HCT116 (cell line): ENCODE measurements around the gene KCNJ18. TPM values are rescaled to one million over a fixed set of nuclear protein-coding genes. Genes with fewer than 3 reads are reported as not detected.

Experiments used
- ATAC-seq: fragments of 200-7000 bp; cut with Tn5 transposase; 2 replicates; pipeline ENCODE4 v1.9.1; 2020; ENCODE audit warnings: mild to moderate bottlenecking, moderate library complexity
- BruUV-seq: library from RNA; stranded (reverse); fragments of 400-500 nt; replicated peaks from 2 replicates; lab custom pipeline; 2021; lab: Mats Ljungman, UMichigan
- CTCF ChIA-PET: fragments of 300-600 bp; sonication (Branson Sonifier 250); formaldehyde crosslinking; loops from one replicate; lab custom pipeline; 2021; ENCODE audit warnings: antibody characterized with exemption; lab: Charles Lee
- POLR2A ChIA-PET: fragments of 300-600, 350-600 bp; sonication (Branson Sonifier 250); formaldehyde crosslinking; loops from one replicate; lab custom pipeline; 2021; ENCODE audit warnings: antibody characterized with exemption; lab: Charles Lee
- RAD21 ChIA-PET, 2 experiments: fragments of 300-600 bp; sonication (Branson Sonifier 250); formaldehyde crosslinking; loops; one replicate each; lab custom pipeline; 2023; ENCODE audit warnings: low total read pairs in 2 of 2; ENCODE audit not compliant: uncharacterized antibody in 2 of 2, unreplicated experiment in 2 of 2, low non-redundant PET in 1 of 2; lab: Charles Lee
- DNase-seq: peaks from one replicate; pipeline ENCODE4 v3.0.0-alpha.2; 2010; ENCODE audit warnings: low read depth, low spot score
- H2AFZ ChIP-seq: fragments of 200-600 bp; shearing (Covaris generic), sonication (generic); 2 replicates; pipeline ENCODE4 v1.6.1; 2017; ENCODE audit warnings: low read depth, mixed run types, mixed read lengths, antibody characterized with exemption, low read length; ENCODE audit not compliant: poor library complexity, severe bottlenecking
- H3K27ac ChIP-seq: 2 replicates; pipeline ENCODE4 v1.5.1; 2012; ENCODE audit warnings: low read depth, low read length
- H3K27me3 ChIP-seq: fragments of 200-600 bp; sonication (generic); 2 replicates; pipeline ENCODE4 v1.6.1; 2016; ENCODE audit warnings: mixed run types, low read length, mixed read lengths; ENCODE audit not compliant: insufficient read depth
- H3K36me3 ChIP-seq, 2 experiments: fragments of 200-500 bp in 1 of 2; fragments of 200-600 bp in 1 of 2; sonication (Bioruptor generic) in 1 of 2; sonication (generic) in 1 of 2; 2 replicates each; pipeline versions ENCODE4 v1.5.1 to v1.6.1; 2014 to 2016; ENCODE audit warnings: low read length in 2 of 2, inconsistent platforms in 1 of 2, mixed read lengths in 1 of 2, mixed run types in 1 of 2; ENCODE audit not compliant: insufficient read depth in 2 of 2, control insufficient read depth in 1 of 2
- H3K4me1 ChIP-seq, 2 experiments: fragments of 200-600 bp in 1 of 2; sonication (generic) in 1 of 2; 2 replicates each; pipeline versions ENCODE4 v1.5.1 to v1.6.1; 2012 to 2017; ENCODE audit warnings: low read length in 2 of 2, inconsistent platforms in 1 of 2, mild to moderate bottlenecking in 1 of 2, mixed read lengths in 1 of 2, mixed run types in 1 of 2, moderate library complexity in 1 of 2; ENCODE audit not compliant: insufficient read depth in 2 of 2, control insufficient read depth in 1 of 2
- H3K4me2 ChIP-seq: fragments of 200-600 bp; sonication (generic); 2 replicates; pipeline ENCODE4 v1.6.1; 2017; ENCODE audit warnings: mixed run types, low read length, mixed read lengths
- H3K4me3 ChIP-seq, 2 experiments: fragments of 200-600 bp in 1 of 2; sonication (generic) in 1 of 2; replicated peaks in 1 of 2; 2 replicates each; pipeline ENCODE4 v1.5.1; 2011 to 2016; ENCODE audit warnings: low read length in 2 of 2, control low read depth in 1 of 2, low read depth in 1 of 2, mild to moderate bottlenecking in 1 of 2, mixed read lengths in 1 of 2, mixed run types in 1 of 2
- H3K79me2 ChIP-seq: fragments of 200-600 bp; sonication (generic); 2 replicates; pipeline ENCODE4 v1.6.1; 2017; ENCODE audit warnings: mild to moderate bottlenecking, mixed run types, low read length, moderate library complexity, mixed read lengths; ENCODE audit not compliant: insufficient read depth
- H3K9ac ChIP-seq: fragments of 200-600 bp; sonication (generic); 2 replicates; pipeline ENCODE4 v1.6.1; 2016; ENCODE audit warnings: low read length, mixed read lengths
- H3K9me2 ChIP-seq: fragments of 200-600 bp; sonication (generic), shearing (Covaris generic); 2 replicates; pipeline ENCODE4 v1.6.1; 2017; ENCODE audit warnings: mixed run types, mild to moderate bottlenecking, moderate library complexity; ENCODE audit not compliant: insufficient read depth
- H3K9me3 ChIP-seq, 2 experiments: fragments of 200-500 bp in 1 of 2; fragments of 200-600 bp in 1 of 2; sonication (Bioruptor generic) in 1 of 2; sonication (generic) in 1 of 2; 2 replicates each; pipeline ENCODE4 v1.6.1; 2014 to 2017; ENCODE audit warnings: low read length in 2 of 2, mixed read lengths in 2 of 2, inconsistent platforms in 1 of 2, low read depth in 1 of 2, mild to moderate bottlenecking in 1 of 2, mixed run types in 1 of 2, moderate library complexity in 1 of 2; ENCODE audit not compliant: control insufficient read depth in 1 of 2, insufficient read depth in 1 of 2
- H4K20me1 ChIP-seq: fragments of 200-600 bp; sonication (generic), shearing (Covaris generic); 2 replicates; pipeline ENCODE4 v1.6.1; 2017; ENCODE audit warnings: mixed run types, mild to moderate bottlenecking, moderate library complexity; ENCODE audit not compliant: insufficient read depth
- CEBPB ChIP-seq: IDR thresholded peaks from 2 replicates; pipeline ENCODE4 v1.6.1; 2012; ENCODE audit warnings: low read depth
- POLR2A ChIP-seq: IDR thresholded peaks from 2 replicates; pipeline ENCODE4 v1.7.0; 2011; ENCODE audit warnings: borderline replicate concordance; ENCODE audit not compliant: insufficient read depth, insufficient read length; ENCODE audit errors: extremely low read depth
- RAD21 ChIP-seq: IDR thresholded peaks from 2 replicates; pipeline ENCODE4 v1.6.1; 2012; ENCODE audit warnings: low read depth, mild to moderate bottlenecking
- REST ChIP-seq: IDR thresholded peaks from 2 replicates; pipeline ENCODE4 v1.6.1; 2012; ENCODE audit warnings: low read depth
- SIN3A ChIP-seq: IDR thresholded peaks from 2 replicates; pipeline ENCODE4 v1.6.1; 2012; ENCODE audit warnings: low read depth
- SP1 ChIP-seq: IDR thresholded peaks from 2 replicates; pipeline ENCODE4 v1.6.1; 2012; ENCODE audit warnings: low read depth
- SRF ChIP-seq: IDR thresholded peaks from 2 replicates; pipeline ENCODE4 v1.6.1; 2012; ENCODE audit warnings: low read depth
- TCF7L2 ChIP-seq: IDR thresholded peaks from 2 replicates; pipeline ENCODE4 v1.7.0; 2011; ENCODE audit warnings: borderline replicate concordance, inconsistent platforms; ENCODE audit not compliant: insufficient read depth, insufficient read length; ENCODE audit errors: extremely low read depth
- YY1 ChIP-seq: IDR thresholded peaks from 2 replicates; pipeline ENCODE4 v1.6.1; 2011; ENCODE audit warnings: low read length, low read depth, moderate library complexity, mild to moderate bottlenecking; ENCODE audit not compliant: insufficient replicate concordance; ENCODE audit errors: extremely low read depth
- ZNF274 ChIP-seq: fragments of 200-500 bp; sonication (Bioruptor generic); IDR thresholded peaks from 2 replicates; pipeline ENCODE4 v1.6.1; 2014; ENCODE audit warnings: mild to moderate bottlenecking, low read depth, low read length, inconsistent platforms
- intact Hi-C: fragments of 100-400 bp; cut with micrococcal nuclease; formaldehyde crosslinking; loops from 2 replicates; pipeline ENCODE4 v1.10.0; 2022
- total RNA-seq: library from RNA; stranded (reverse); gene quantifications from one replicate; pipeline ENCODE4 v1.2.1, GENCODE V29; 2021; ENCODE audit not compliant: unreplicated experiment
- TF ChIP-seq, protein P1 (sequence below): IDR thresholded peaks from 2 replicates; pipeline ENCODE4 v1.6.1; 2012

KCNJ18 gene
- total RNA-seq, 1 experiment from 2014 or later = not detected

GRCh38 chr17:21688293-21688949 is 3.9 kb upstream of the KCNJ18 start:
- Histone ChIP-seq H3K9ac (no peak overlapping the region), H3K4me3 (no peak overlapping the region), H3K79me2 (no peaks in the 10 kb centered on the region), H3K4me2 (no peak overlapping the region), H3K27me3 (no peaks in the 10 kb centered on the region), H2AFZ (no peak overlapping the region), H3K4me1 (peaks cover 2 to 18% of the 10 kb centered on the region in 2 experiments; a peak in 3 of 4 replicates), H3K27ac (no peak overlapping the region), H4K20me1 (no peaks in the 10 kb centered on the region), H3K9me2 (no peaks in the 10 kb centered on the region), H3K36me3 (no peaks in the 10 kb centered on the region), H3K9me3 (no peaks in the 10 kb centered on the region)
- no peak for DNase-seq
- intact Hi-C loops = no loop called here
- BruUV-seq = no TSS peak
- TF ChIP-seq SIN3A (no peak), CEBPB (no peak), TCF7L2 (no peak), SP1 (no peak), SRF (no peak), RAD21 (no peak), YY1 (no peak), REST (no peak), ZNF274 (no peak), POLR2A (no peak)
- TF ChIP-seq, protein P1, sequence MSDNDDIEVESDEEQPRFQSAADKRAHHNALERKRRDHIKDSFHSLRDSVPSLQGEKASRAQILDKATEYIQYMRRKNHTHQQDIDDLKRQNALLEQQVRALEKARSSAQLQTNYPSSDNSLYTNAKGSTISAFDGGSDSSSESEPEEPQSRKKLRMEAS = no peak
- ATAC-seq = peak; percentile 35; the same call in 1 of the 2 replicates
- ChIA-PET RAD21 (no interaction called here), CTCF (no interaction called here), POLR2A (no interaction called here)
